ENCODE measurements around the gene NAV3. TPM values are rescaled to one million over a fixed set of nuclear protein-coding genes. Genes with fewer than 3 reads are reported as not detected.

Gene NAV3
- total and polyA plus RNA-seq, 4 donors = 0.22 to 1.7 (median 0.71) TPM

GRCh38 chr12:78177298-78177697 is 346.6 kb downstream of the NAV3 start:
- Histone ChIP-seq H3K27ac (ENCODE audit: low read depth in 1 of 2, low read length in 2 of 2) (no peak overlapping the region), H3K27me3 (ENCODE audit: control insufficient read depth in 4 of 4, insufficient read depth in 4 of 4, low read length in 3 of 4) (no peaks in the 10 kb centered on the region), H3K4me1 (ENCODE audit: control insufficient read depth in 4 of 4, insufficient read depth in 4 of 4, low read length in 3 of 4) (no peaks in the 10 kb centered on the region), H3K4me3 (ENCODE audit: low read depth in 1 of 3, low read length in 3 of 3) (no peak overlapping the region), H3K9ac (ENCODE audit: low read depth in 1 of 2, low read length in 2 of 2) (no peak overlapping the region), H3K9me3 (ENCODE audit: control insufficient read depth in 4 of 4, low read length in 3 of 4) (no peaks in the 10 kb centered on the region), H3K36me3 (ENCODE audit: control insufficient read depth in 4 of 4, insufficient read depth in 3 of 4, low read depth in 1 of 4, low read length in 3 of 4) (no peaks in the 10 kb centered on the region)
- WGBS = 90% methylated on average over 3 of the region's 3 CpGs
- TF ChIP-seq SP1 (IDR thresholded peaks at IDR 0.05) = no peak
- no peak for TF ChIP-seq NR2F2 (IDR thresholded peaks at IDR 0.05)
- TF ChIP-seq TAF1 (conservative IDR thresholded peaks at IDR 0.05) = no peak
- TF ChIP-seq GABPA (IDR thresholded peaks at IDR 0.05 in 1 of 2, conservative IDR thresholded peaks at IDR 0.05 in 1 of 2) = no peak
- no peak for TF ChIP-seq MAX (IDR thresholded peaks at IDR 0.05)
- TF ChIP-seq FOXA1 (IDR thresholded peaks at IDR 0.05) = no peak
- no peak for TF ChIP-seq JUND (IDR thresholded peaks at IDR 0.05)
- TF ChIP-seq HNF4A (conservative IDR thresholded peaks at IDR 0.05) = no peak
- no peak for TF ChIP-seq HNF4G (IDR thresholded peaks at IDR 0.05)
- no peak for TF ChIP-seq EGR1 (IDR thresholded peaks at IDR 0.05; ENCODE audit: low read depth in 2 of 2)
- TF ChIP-seq ZBTB33 (IDR thresholded peaks at IDR 0.05) = no peak
- no peak for TF ChIP-seq REST (IDR thresholded peaks at IDR 0.05)
- no peak for TF ChIP-seq CTCF (IDR thresholded peaks at IDR 0.05; ENCODE audit: low read depth, low read length, missing input control)
- no peak for TF ChIP-seq YY1 (IDR thresholded peaks at IDR 0.05)
- TF ChIP-seq FOXA2 (IDR thresholded peaks at IDR 0.05) = no peak
- no peak for TF ChIP-seq RAD21 (IDR thresholded peaks at IDR 0.05)
- TF ChIP-seq ATF3 (IDR thresholded peaks at IDR 0.05) = no peak
- no peak for TF ChIP-seq RXRA (IDR thresholded peaks at IDR 0.05)
- DNase-seq (ENCODE audit: low spot score) = no peak
